ENCODE results near the gene AURKA. TPM values are rescaled to one million over a fixed set of nuclear protein-coding genes. Genes with fewer than 3 reads are reported as not detected.

The AURKA gene
- polyA plus RNA-seq, 1 donor (not counting 4 experiments of a cell fraction or from before 2014, with no cell fraction given) = 36.1 TPM

GRCh38 chr20:56418385-56418861, 26.4 kb upstream of the AURKA start:
- Histone ChIP-seq H3K9me3 (ENCODE audit: control insufficient read depth, low read depth, low read length) (no peaks in the 10 kb centered on the region), H3K9ac (ENCODE audit: control insufficient read depth, extremely low read depth, insufficient read depth, low read length) (no peak overlapping the region), H2AFZ (ENCODE audit: control insufficient read depth, low read length) (no peak overlapping the region), H3K79me2 (ENCODE audit: control insufficient read depth, insufficient read depth, low read length) (no peaks in the 10 kb centered on the region), H3K4me2 (ENCODE audit: control insufficient read depth, extremely low read depth, insufficient read depth, low read depth, low read length) (no peak overlapping the region), H3K36me3 (ENCODE audit: control insufficient read depth in 2 of 2, extremely low read depth in 1 of 2, insufficient read depth in 2 of 2, low read length in 2 of 2) (no peaks in the 10 kb centered on the region), H3K27ac (ENCODE audit: control insufficient read depth, insufficient read depth, low read length) (no peak overlapping the region), H4K20me1 (ENCODE audit: control insufficient read depth, extremely low read depth, insufficient read depth, low read length) (no peaks in the 10 kb centered on the region), H3K27me3 (ENCODE audit: control insufficient read depth, extremely low read depth, insufficient read depth, low read length) (no peaks in the 10 kb centered on the region), H3K4me3 (ENCODE audit: control insufficient read depth in 2 of 3, extremely low read depth in 1 of 3, insufficient read depth in 2 of 3, low read depth in 1 of 3, low read length in 3 of 3) (no peak overlapping the region), H3K9me1 (ENCODE audit: control insufficient read depth, extremely low read depth, insufficient read depth, low read length) (no peaks in the 10 kb centered on the region), H3K4me1 (ENCODE audit: control insufficient read depth, extremely low read depth, insufficient read depth, low read length) (no peaks in the 10 kb centered on the region)
- FAIRE-seq (no peak), DNase-seq (ENCODE audit: low read depth, low spot score) (no peak)
- TF ChIP-seq EZH2 (IDR thresholded peaks at IDR 0.05; ENCODE audit: low read length) = no peak
- TF ChIP-seq CTCF (optimal IDR thresholded peaks at IDR 0.05 in 1 of 3, IDR thresholded peaks at IDR 0.05 in 1 of 3, conservative IDR thresholded peaks at IDR 0.05 in 1 of 3; ENCODE audit: extremely low read depth in 1 of 3, insufficient read depth in 2 of 3, low read length in 3 of 3) = no peak
- dilution Hi-C loops (cut with MboI; ENCODE audit: extremely low pct_ligation_motif_present, low sequenced_read_pairs) = no loop called here

DNA sequence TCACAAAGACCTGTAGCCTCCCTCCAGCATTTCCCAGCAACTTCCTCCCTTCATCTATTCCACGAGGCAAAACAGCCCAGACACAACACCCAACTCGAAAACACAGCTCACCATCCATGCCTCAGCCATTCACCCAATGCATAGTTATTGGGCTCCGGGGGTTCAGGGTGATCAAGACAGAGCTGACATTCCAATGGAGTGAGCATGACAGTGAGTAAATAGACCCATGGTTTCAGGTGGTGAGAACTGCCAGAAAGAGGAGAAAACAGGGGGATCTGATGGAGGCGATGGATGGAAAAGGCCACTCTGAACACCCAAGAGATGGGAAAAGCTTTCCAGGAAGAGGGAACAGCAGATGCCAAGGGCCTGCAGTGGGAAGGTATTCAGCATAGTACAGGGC, 25.9 kb upstream of the AURKA start:
- TF ChIP-seq EZH2 (IDR thresholded peaks at IDR 0.05; ENCODE audit: low read length) (no peak), CTCF (optimal IDR thresholded peaks at IDR 0.05 in 1 of 3, IDR thresholded peaks at IDR 0.05 in 1 of 3, conservative IDR thresholded peaks at IDR 0.05 in 1 of 3; ENCODE audit: extremely low read depth in 1 of 3, insufficient read depth in 2 of 3, low read length in 3 of 3) (no peak)
- Histone ChIP-seq H3K4me2 (ENCODE audit: control insufficient read depth, extremely low read depth, insufficient read depth, low read depth, low read length) (no peak overlapping the region), H3K9me1 (ENCODE audit: control insufficient read depth, extremely low read depth, insufficient read depth, low read length) (no peaks in the 10 kb centered on the region), H3K9ac (ENCODE audit: control insufficient read depth, extremely low read depth, insufficient read depth, low read length) (no peak overlapping the region), H3K4me1 (ENCODE audit: control insufficient read depth, extremely low read depth, insufficient read depth, low read length) (no peaks in the 10 kb centered on the region), H3K36me3 (ENCODE audit: control insufficient read depth in 2 of 2, extremely low read depth in 1 of 2, insufficient read depth in 2 of 2, low read length in 2 of 2) (no peaks in the 10 kb centered on the region), H4K20me1 (ENCODE audit: control insufficient read depth, extremely low read depth, insufficient read depth, low read length) (no peaks in the 10 kb centered on the region), H3K27me3 (ENCODE audit: control insufficient read depth, extremely low read depth, insufficient read depth, low read length) (no peaks in the 10 kb centered on the region), H3K9me3 (ENCODE audit: control insufficient read depth, low read depth, low read length) (no peaks in the 10 kb centered on the region), H3K27ac (ENCODE audit: control insufficient read depth, insufficient read depth, low read length) (no peak overlapping the region), H3K4me3 (ENCODE audit: control insufficient read depth in 2 of 3, extremely low read depth in 1 of 3, insufficient read depth in 2 of 3, low read depth in 1 of 3, low read length in 3 of 3) (no peak overlapping the region), H2AFZ (ENCODE audit: control insufficient read depth, low read length) (no peak overlapping the region), H3K79me2 (ENCODE audit: control insufficient read depth, insufficient read depth, low read length) (no peaks in the 10 kb centered on the region)
- DNase-seq (ENCODE audit: low read depth, low spot score) = no peak
- FAIRE-seq = no peak
- dilution Hi-C loops (cut with MboI; ENCODE audit: extremely low pct_ligation_motif_present, low sequenced_read_pairs) = no loop called here
